K562 (cell line): ENCODE data around the gene SH3BP2. TPM values are rescaled to one million over a fixed set of nuclear protein-coding genes. Genes with fewer than 3 reads are reported as not detected.
A peak's percentile ranks its signal among the peaks of the same experiment; 100 is the strongest.

Experiments used
- ATAC-seq: fragments of 200-7000 bp; cut with Tn5 transposase; 3 replicates; pipeline ENCODE4 v1.9.1; 2020; ENCODE audit warnings: moderate library complexity
- BruUV-seq: library from RNA; stranded (reverse); fragments of 400-500 nt; replicated peaks from 2 replicates; lab custom pipeline; 2021; lab: Mats Ljungman, UMichigan
- CTCF ChIA-PET: fragments of 300-600 bp; formaldehyde crosslinking; extraction: SDS; loops from one replicate; lab custom pipeline; 2021; ENCODE audit warnings: low intra/inter-chr PET ratio; lab: Yijun Ruan, JAX
- POLR2A ChIA-PET: fragments of 300-600, 350-650 bp; sonication (Branson Sonifier 250); formaldehyde crosslinking; extraction: SDS; loops from one replicate; lab custom pipeline; 2021; ENCODE audit warnings: antibody characterized with exemption, inconsistent platforms; lab: Yijun Ruan, JAX
- DNase-seq, 4 experiments: peaks; one replicate each; pipeline versions ENCODE4 v3.0.0 to v3.0.0-alpha.2; 2011 to 2018; ENCODE audit warnings: low spot score in 3 of 4, mixed read lengths in 3 of 4; ENCODE audit errors: extremely low read depth in 1 of 4
- FAIRE-seq: peaks from 2 replicates; lab custom pipeline; 2011; peaks lifted over from hg19 to GRCh38; lab: Jason Lieb, UNC
- H2AFZ ChIP-seq: 2 replicates; pipeline ENCODE4 v1.6.0; 2011; ENCODE audit warnings: low read depth, low read length, control low read depth, inconsistent platforms
- H3K27ac ChIP-seq: fragments of 200-600 bp; 3 replicates; pipeline ENCODE4 v1.8.0; 2011; ENCODE audit warnings: low read depth, mild to moderate bottlenecking, control low read depth, inconsistent platforms, low read length, moderate library complexity, mixed read lengths; ENCODE audit errors: extremely low read depth
- H3K27me3 ChIP-seq, 2 experiments: fragments of 300-600 bp in 1 of 2; 2 replicates in 1 of 2; 3 replicates in 1 of 2; pipeline versions ENCODE4 v1.6.0 to v1.8.0; 2011; ENCODE audit warnings: inconsistent platforms in 2 of 2, low read length in 2 of 2, mild to moderate bottlenecking in 1 of 2, mixed read lengths in 1 of 2, moderate library complexity in 1 of 2; ENCODE audit not compliant: control insufficient read depth in 2 of 2, insufficient read depth in 2 of 2
- H3K36me3 ChIP-seq: fragments of 300-600 bp; 3 replicates; pipeline ENCODE4 v1.8.0; 2011; ENCODE audit warnings: mild to moderate bottlenecking, low read length, inconsistent platforms; ENCODE audit not compliant: control insufficient read depth, insufficient read depth
- H3K4me1 ChIP-seq, 2 experiments: fragments of 200-600 bp in 1 of 2; replicated peaks in 1 of 2; 2 replicates in 1 of 2; 3 replicates in 1 of 2; pipeline versions ENCODE4 v1.5.1 to v1.8.0; 2011; ENCODE audit warnings: inconsistent platforms in 2 of 2, low read length in 2 of 2, mild to moderate bottlenecking in 1 of 2, mixed read lengths in 1 of 2, moderate library complexity in 1 of 2; ENCODE audit not compliant: control insufficient read depth in 2 of 2, insufficient read depth in 2 of 2
- H3K4me2 ChIP-seq: 2 replicates; pipeline ENCODE4 v1.6.1; 2011; ENCODE audit warnings: low read length, control low read depth, inconsistent platforms, mixed read lengths; ENCODE audit not compliant: insufficient read depth
- H3K4me3 ChIP-seq: fragments of 200-600 bp; sonication (generic), shearing (Covaris generic); 2 replicates; pipeline ENCODE4 v1.5.1; 2016; ENCODE audit warnings: control low read depth, inconsistent platforms
- H3K79me2 ChIP-seq: fragments of 200-600 bp; 3 replicates; pipeline ENCODE4 v1.8.0; 2011; ENCODE audit warnings: low read length, inconsistent platforms; ENCODE audit not compliant: control insufficient read depth, insufficient read depth
- H3K9ac ChIP-seq, 2 experiments: 2 replicates each; pipeline versions ENCODE4 v1.6.0 to v1.6.1; 2011; ENCODE audit warnings: low read depth in 2 of 2, low read length in 2 of 2, control low read depth in 1 of 2, inconsistent platforms in 1 of 2, mild to moderate bottlenecking in 1 of 2, mixed read lengths in 1 of 2; ENCODE audit not compliant: insufficient read depth in 1 of 2
- H3K9me1 ChIP-seq: one replicate; pipeline ENCODE4 v1.6.0; 2011; ENCODE audit warnings: inconsistent platforms, mild to moderate bottlenecking, low read length, moderate library complexity; ENCODE audit not compliant: control insufficient read depth, insufficient read depth
- H3K9me3 ChIP-seq: replicated peaks from 2 replicates; pipeline ENCODE4 v1.5.1; 2011; ENCODE audit warnings: low read depth, low read length, inconsistent platforms; ENCODE audit not compliant: control insufficient read depth, insufficient read depth
- H4K20me1 ChIP-seq: replicated peaks from 2 replicates; pipeline ENCODE4 v1.6.1; 2011; ENCODE audit warnings: low read length, inconsistent platforms, mixed read lengths; ENCODE audit not compliant: control insufficient read depth, insufficient read depth
- ARID4B ChIP-seq: sonication (generic); formaldehyde crosslinking; IDR thresholded peaks from 2 replicates; pipeline ENCODE4 v1.8.0; 2022; ENCODE audit warnings: mild to moderate bottlenecking, missing genetic modification reagents
- BACH1 ChIP-seq: fragments of 200-800 bp; sonication (Bioruptor generic); IDR thresholded peaks from 2 replicates; pipeline ENCODE4 v1.6.1; 2016; ENCODE audit warnings: missing genetic modification characterization, missing compliant biosample characterization
- DIDO1 ChIP-seq: fragments of 450-650 bp; IDR thresholded peaks from 2 replicates; pipeline ENCODE4 v1.6.1; 2016; ENCODE audit warnings: low read depth, missing biosample characterization, missing genetic modification characterization
- E2F8 ChIP-seq: fragments of 450-650 bp; IDR thresholded peaks from 2 replicates; pipeline ENCODE4 v1.7.1; 2018; ENCODE audit warnings: mild to moderate bottlenecking, low read depth; ENCODE audit not compliant: partially characterized antibody
- EP400 ChIP-seq: fragments of 450-650 bp; IDR thresholded peaks from 2 replicates; pipeline ENCODE4 v1.6.1; 2017; ENCODE audit warnings: antibody characterized with exemption, mild to moderate bottlenecking, moderate library complexity
- FOXP1 ChIP-seq: sonication (generic); formaldehyde crosslinking; IDR thresholded peaks from 2 replicates; pipeline ENCODE4 v1.8.0; 2022; ENCODE audit warnings: mild to moderate bottlenecking, missing genetic modification reagents
- MCM7 ChIP-seq, 2 experiments: fragments of 450-650 bp; IDR thresholded peaks; 2 replicates each; pipeline ENCODE4 v1.6.1; 2016 to 2018
- POLR2B ChIP-seq: fragments of 450-650 bp; IDR thresholded peaks from 2 replicates; pipeline ENCODE4 v1.6.1; 2018; ENCODE audit warnings: low read depth; ENCODE audit not compliant: partially characterized antibody
- RCOR1 ChIP-seq, 2 experiments: IDR thresholded peaks; 2 replicates each; pipeline ENCODE4 v1.6.1; 2012; ENCODE audit warnings: low read depth in 2 of 2, low read length in 2 of 2, borderline replicate concordance in 1 of 2, improper control_type of control experiment in 1 of 2
- STAT5A ChIP-seq: IDR thresholded peaks from 2 replicates; pipeline ENCODE4 v1.6.1; 2012; ENCODE audit warnings: low read length, inconsistent platforms, borderline replicate concordance
- TAF15 ChIP-seq: fragments of 200-400 bp; formaldehyde crosslinking; IDR thresholded peaks from 2 replicates; pipeline ENCODE4 v1.6.1; 2017; ENCODE audit warnings: mild to moderate bottlenecking, low read depth, low read length, moderate library complexity
- ZFP91 ChIP-seq: sonication (generic); formaldehyde crosslinking; IDR thresholded peaks from 2 replicates; pipeline ENCODE4 v1.8.0; 2022; ENCODE audit warnings: mild to moderate bottlenecking, missing genetic modification reagents
- WGBS: fragments of 100-300 bp; shearing (Covaris generic); methylation state at CpG from one replicate; pipeline ENCODE4 v1.1.6; 2016; ENCODE audit warnings: low coverage, mixed read lengths; ENCODE audit not compliant: insufficient coverage; ENCODE audit errors: missing lambda C conversion rate; 5-methylcytosine and 5-hydroxymethylcytosine counted together
- in situ Hi-C: fragments of 300-500 bp; cut with MboI; formaldehyde crosslinking; loops from 4 replicates; pipeline ENCODE4 v1.15.0; 2018; ENCODE audit warnings: inconsistent platforms, mixed read lengths
- intact Hi-C: fragments of 100-400 bp; cut with micrococcal nuclease; formaldehyde crosslinking; loops from 2 replicates; pipeline ENCODE4 v1.14.2; 2022
- polyA plus RNA-seq, 8 experiments: library from polyadenylated mRNA; depleted of rRNA in 4 of 8; stranded (reverse) in 5 of 8; unstranded in 3 of 8; fragments of >200 nt; fragmentation: Nextera tagmentation in 2 of 8; fragmentation: Illumina TruSeq in 1 of 8; extraction: Ambion mirVana in 2 of 8; extraction: Trizol in 1 of 8; gene quantifications; 2 replicates each; pipeline versions ENCODE4 v1.2.1 to v1.2.3, GENCODE V29; 2011 to 2014; ENCODE audit warnings: inconsistent platforms in 1 of 8, missing spikeins in 1 of 8
- total RNA-seq, 7 experiments: library from RNA; depleted of rRNA in 6 of 7; stranded (reverse); fragments of >200 nt in 6 of 7; fragmentation: Illumina TruSeq in 2 of 7; extraction: Trizol in 2 of 7; gene quantifications; 2 replicates each; pipeline versions ENCODE4 v1.2.1 to v1.2.3, GENCODE V29; 2011 to 2021; ENCODE audit warnings: low replicate concordance in 1 of 7

Gene SH3BP2
- total and polyA plus RNA-seq, 9 of the 15 experiments (the other 6 are each of a cell fraction or from before 2014, with no cell fraction given), result 0.34 to 16.0 (median 5.1) TPM

- WGBS, result 52% methylated on average over 9 of the region's 9 CpGs
- no peak for FAIRE-seq
- peaks cover 11% of the 10 kb centered on the region; the same call in 2 of the 3 replicates for H3K36me3 ChIP-seq
- peaks cover 86% of the 10 kb centered on the region for H3K79me2 ChIP-seq
- H4K20me1 ChIP-seq, result peaks cover 23% of the 10 kb centered on the region; the same call in 1 of the 2 replicates
- ChIA-PET POLR2A (interaction anchor here (0.6 to 1.3 kb wide), 7 partner anchors 15 to 93 kb away, joined by 3 to 4 read pairs (median 3); partner anchors contain the start of gene TNIP2), CTCF (no interaction called here)
- H3K27ac ChIP-seq, result no peak overlapping the region
- no peak overlapping the region for H3K4me2 ChIP-seq
- intact Hi-C loops (no loop called here), in situ Hi-C loops (no loop called here)
- H3K4me3 ChIP-seq, result no peak overlapping the region
- no peak for DNase-seq
- peaks cover 30 to 31% of the 10 kb centered on the region in 2 experiments for H3K4me1 ChIP-seq
- peak; percentile 33 for ATAC-seq
- no peak overlapping the region for H2AFZ ChIP-seq
- no peaks in the 10 kb centered on the region for H3K9me3 ChIP-seq
- H3K9me1 ChIP-seq, result no peaks in the 10 kb centered on the region
- no TSS peak for BruUV-seq
- H3K9ac ChIP-seq, result peak overlapping the region in 1 of 2 experiments; percentile 72; a peak in 1 of 4 replicates
- no peaks in the 10 kb centered on the region for H3K27me3 ChIP-seq
- TF ChIP-seq ZFP91 (CRISPR knock-in tag), result no peak
- no peak for TF ChIP-seq EP400
- no peak for TF ChIP-seq RCOR1 (IDR thresholded peaks at IDR 0.05; ENCODE audit: borderline replicate concordance in 1 of 2, low read depth in 2 of 2, low read length in 2 of 2)
- no peak for TF ChIP-seq POLR2B
- TF ChIP-seq BACH1, result no peak
- no peak for TF ChIP-seq DIDO1
- TF ChIP-seq E2F8, result no peak
- no peak for TF ChIP-seq ARID4B (CRISPR knock-in tag)
- TF ChIP-seq STAT5A, result no peak
- TF ChIP-seq FOXP1 (CRISPR knock-in tag), result no peak
- no peak for TF ChIP-seq TAF15
- no peak for TF ChIP-seq MCM7 (IDR thresholded peaks at IDR 0.05)
These were observed 56.6 kb downstream of the SH3BP2 start for GRCh38 chr4:2849267-2850152.
